Gastrocnemius medialis (tissue), 4 donors: ENCODE measurements around the gene CRB2. TPM values are rescaled to one million over a fixed set of nuclear protein-coding genes. Genes with fewer than 3 reads are reported as not detected.

Experiments used
- ATAC-seq, 2 donors: fragments of 150-250 bp; one replicate each; pipeline ENCODE4 v1.9.1; 2016
- DNase-seq, 2 donors: peaks; one replicate each; pipeline ENCODE4 v3.0.0-alpha.2; 2019
- H3K27ac ChIP-seq, 4 donors: fragments of 200-600 bp; sonication (generic); 1 replicate in 1 of 4; 2 replicates in 3 of 4; pipeline ENCODE4 v1.5.1; 2016 to 2018; ENCODE audit warnings: mild to moderate bottlenecking in 2 of 4, moderate library complexity in 1 of 4
- H3K27me3 ChIP-seq, 3 donors: fragments of 200-600 bp; sonication (generic) in 2 of 3; 1 replicate in 1 of 3; 2 replicates in 2 of 3; pipeline versions ENCODE4 v1.5.1 to v1.6.0; 2016 to 2019; ENCODE audit warnings: mild to moderate bottlenecking in 1 of 3, moderate library complexity in 1 of 3
- H3K36me3 ChIP-seq, 2 donors: fragments of 200-600 bp; sonication (generic) in 1 of 2; one replicate each; pipeline ENCODE4 v1.5.1; 2017 to 2018
- H3K4me1 ChIP-seq, 2 donors: fragments of 200-600 bp; sonication (generic) in 1 of 2; one replicate each; pipeline ENCODE4 v1.5.1; 2016 to 2017; ENCODE audit warnings: mild to moderate bottlenecking in 2 of 2
- H3K4me3 ChIP-seq, 4 donors: fragments of 200-600 bp; sonication (generic) in 3 of 4; 1 replicate in 1 of 4; 2 replicates in 3 of 4; pipeline ENCODE4 v1.5.1; 2016 to 2019; ENCODE audit warnings: mild to moderate bottlenecking in 2 of 4
- H3K9me3 ChIP-seq, 3 donors: fragments of 200-600 bp; sonication (generic) in 2 of 3; 1 replicate in 1 of 3; 2 replicates in 2 of 3; pipeline ENCODE4 v1.5.1; 2016 to 2019
- CTCF ChIP-seq, 5 experiments: fragments of 450-650 bp in 3 of 5; fragments of 200-600 bp in 2 of 5; sonication (generic) in 2 of 5; IDR thresholded peaks in 4 of 5; conservative IDR thresholded peaks in 1 of 5; 1 replicate in 4 of 5; 2 replicates in 1 of 5; pipeline ENCODE4 v1.5.1; 2016 to 2019; ENCODE audit warnings: antibody characterized with exemption in 5 of 5, mild to moderate bottlenecking in 3 of 5, moderate library complexity in 3 of 5
- POLR2A ChIP-seq, 2 donors: fragments of 450-650 bp; IDR thresholded peaks; one replicate each; pipeline ENCODE4 v1.6.1; 2017; ENCODE audit warnings: antibody characterized with exemption in 2 of 2, mild to moderate bottlenecking in 2 of 2, moderate library complexity in 2 of 2
- in situ Hi-C, 4 donors: fragments of 200-750 bp; cut with MboI; loops; one replicate each; pipeline versions ENCODE4 v1.15.0 to v1.8.0; 2017; ENCODE audit warnings: low sequenced_read_pairs in 4 of 4
- intact Hi-C: fragments of 100-400 bp; cut with DNase I; formaldehyde crosslinking; loops from one replicate; pipeline ENCODE4 v1.15.1; 2023; ENCODE audit warnings: low total_unique reads
- total RNA-seq, 4 donors: library from RNA; depleted of rRNA; stranded (reverse); fragments of >200 nt; gene quantifications; one replicate each; pipeline versions ENCODE4 v1.1.0 to v1.2.3, GENCODE V29; 2016

CRB2 gene
- total RNA-seq, 4 donors from 2014 or later: not detected

- in situ Hi-C loops: loop anchor here in 2 of 4 donors (10.0 to 25.0 kb wide), 2 partner anchors 266 to 888 kb away; no protein-coding TSS in a partner anchor
- no peak for ATAC-seq
- intact Hi-C loops: loop anchor here (5.0 to 10.0 kb wide), 2 partner anchors 83 to 236 kb away; partner anchors contain the start of gene STRBP
Measured at GRCh38 chr9:123350590-123351310, 5.2 kb upstream of the CRB2 start.

GRCh38 chr9:123353041-123353440 lies 3.0 kb upstream of the CRB2 start:
- no peaks in the 10 kb centered on the region for H3K36me3 ChIP-seq
- DNase-seq (no peak), ATAC-seq (no peak)
- peaks cover 0 to 7% (median 5%) of the 10 kb centered on the region in 3 donors for H3K27me3 ChIP-seq
- intact Hi-C loops: loop anchor here (5.0 to 10.0 kb wide), 2 partner anchors 86 to 238 kb away; partner anchors contain the start of gene STRBP
- in situ Hi-C loops: loop anchor here in 2 of 4 donors (10.0 to 25.0 kb wide), 2 partner anchors 268 to 891 kb away; no protein-coding TSS in a partner anchor
- H3K27ac ChIP-seq: no peak overlapping the region
- H3K4me3 ChIP-seq: no peak overlapping the region
- no peak for TF ChIP-seq POLR2A (IDR thresholded peaks at IDR 0.05)
- no peaks in the 10 kb centered on the region for H3K9me3 ChIP-seq
- H3K4me1 ChIP-seq: peaks cover 0 to 5% of the 10 kb centered on the region in 2 donors

More at GRCh38 chr9:123350590-123351310, 5.2 kb upstream of the CRB2 start:
- Histone ChIP-seq H3K27ac (no peak overlapping the region), H3K27me3 (peaks cover 0 to 7% (median 5%) of the 10 kb centered on the region in 3 donors), H3K4me3 (no peak overlapping the region), H3K4me1 (peaks cover 0 to 5% of the 10 kb centered on the region in 2 donors), H3K36me3 (no peaks in the 10 kb centered on the region), H3K9me3 (no peaks in the 10 kb centered on the region)
- no peak for DNase-seq
- TF ChIP-seq CTCF (IDR thresholded peaks at IDR 0.05 in 4 of 5, conservative IDR thresholded peaks at IDR 0.05 in 1 of 5) (no peak), POLR2A (IDR thresholded peaks at IDR 0.05) (no peak)

GRCh38 chr9:123353984-123354591 lies 1.9 kb upstream of the CRB2 start:
- Histone ChIP-seq H3K4me1 (peaks cover 0 to 5% of the 10 kb centered on the region in 2 donors), H3K4me3 (no peak overlapping the region), H3K27me3 (peaks cover 0 to 7% (median 5%) of the 10 kb centered on the region in 3 donors), H3K9me3 (no peaks in the 10 kb centered on the region), H3K27ac (no peak overlapping the region), H3K36me3 (no peaks in the 10 kb centered on the region)
- intact Hi-C loops: loop anchor here (5.0 to 10.0 kb wide), 2 partner anchors 87 to 239 kb away; partner anchors contain the start of gene STRBP
- in situ Hi-C loops: loop anchor here in 2 of 4 donors (10.0 to 25.0 kb wide), 2 partner anchors 269 to 892 kb away; no protein-coding TSS in a partner anchor
- ATAC-seq: no peak
- peak in 1 of 2 donors; percentile 20 for DNase-seq
- TF ChIP-seq CTCF (IDR thresholded peaks at IDR 0.05 in 4 of 5, conservative IDR thresholded peaks at IDR 0.05 in 1 of 5): peak; percentile 50 to 81 (median 73)
- TF ChIP-seq POLR2A (IDR thresholded peaks at IDR 0.05): no peak

- DNase-seq: no peak
- intact Hi-C loops: loop anchor here (5.0 to 10.0 kb wide), 2 partner anchors 88 to 240 kb away; partner anchors contain the start of gene STRBP
- H3K4me1 ChIP-seq: peaks cover 0 to 5% of the 10 kb centered on the region in 2 donors
- in situ Hi-C loops: loop anchor here in 2 of 4 donors (10.0 to 25.0 kb wide), 2 partner anchors 270 to 893 kb away; no protein-coding TSS in a partner anchor
- TF ChIP-seq CTCF (IDR thresholded peaks at IDR 0.05 in 4 of 5, conservative IDR thresholded peaks at IDR 0.05 in 1 of 5) (no peak), POLR2A (IDR thresholded peaks at IDR 0.05) (no peak)
- H3K27me3 ChIP-seq: peaks cover 0 to 5% (median 0%) of the 10 kb centered on the region in 3 donors
- no peak overlapping the region for H3K4me3 ChIP-seq
- H3K27ac ChIP-seq: no peak overlapping the region
- no peaks in the 10 kb centered on the region for H3K9me3 ChIP-seq
- H3K36me3 ChIP-seq: no peaks in the 10 kb centered on the region
- no peak for ATAC-seq
Measured at GRCh38 chr9:123354806-123355508, 1.0 kb upstream of the CRB2 start.
